SK-N-MC (cell line): ENCODE data around the gene CYFIP1.

Source experiments
- DNase-seq: peaks from one replicate; pipeline ENCODE4 v3.0.0-alpha.2; 2011; ENCODE audit warnings: low read depth, low spot score
- H3K27ac ChIP-seq: fragments of 200-600 bp; sonication (generic); 2 replicates; pipeline ENCODE4 v1.5.1; 2016; ENCODE audit warnings: mixed run types
- H3K36me3 ChIP-seq: fragments of 200-600 bp; sonication (generic); 2 replicates; pipeline ENCODE4 v1.6.1; 2017; ENCODE audit warnings: antibody characterized with exemption, low read length, mixed read lengths; ENCODE audit not compliant: insufficient read depth
- H3K4me3 ChIP-seq: fragments of 200-600 bp; sonication (generic); 2 replicates; pipeline ENCODE4 v1.5.1; 2016
- H3K9ac ChIP-seq: fragments of 200-600 bp; sonication (generic); 2 replicates; pipeline ENCODE4 v1.8.0; 2017; ENCODE audit warnings: mixed run types, mixed read lengths; ENCODE audit not compliant: insufficient read length
- H3K9me3 ChIP-seq: fragments of 200-600 bp; sonication (generic); 2 replicates; pipeline ENCODE4 v1.6.1; 2017; ENCODE audit warnings: low read depth, mild to moderate bottlenecking, antibody characterized with exemption, low read length, moderate library complexity, mixed read lengths
- EZH2 ChIP-seq: fragments of 200-600 bp; sonication (generic); IDR thresholded peaks from one replicate; pipeline ENCODE4 v1.6.1; 2017; ENCODE audit warnings: antibody characterized with exemption
- FOXP2 ChIP-seq: optimal IDR thresholded peaks from 2 replicates; pipeline ENCODE3; 2011; ENCODE audit warnings: mild to moderate bottlenecking, moderate library complexity; ENCODE audit not compliant: insufficient read depth; ENCODE audit errors: extremely low read length, control extremely low read depth
- POLR2AphosphoS5 ChIP-seq: IDR thresholded peaks from 2 replicates; pipeline ENCODE4 v1.6.1; 2012; ENCODE audit warnings: mild to moderate bottlenecking, low read depth, low read length, borderline replicate concordance

The CYFIP1 gene

DNA sequence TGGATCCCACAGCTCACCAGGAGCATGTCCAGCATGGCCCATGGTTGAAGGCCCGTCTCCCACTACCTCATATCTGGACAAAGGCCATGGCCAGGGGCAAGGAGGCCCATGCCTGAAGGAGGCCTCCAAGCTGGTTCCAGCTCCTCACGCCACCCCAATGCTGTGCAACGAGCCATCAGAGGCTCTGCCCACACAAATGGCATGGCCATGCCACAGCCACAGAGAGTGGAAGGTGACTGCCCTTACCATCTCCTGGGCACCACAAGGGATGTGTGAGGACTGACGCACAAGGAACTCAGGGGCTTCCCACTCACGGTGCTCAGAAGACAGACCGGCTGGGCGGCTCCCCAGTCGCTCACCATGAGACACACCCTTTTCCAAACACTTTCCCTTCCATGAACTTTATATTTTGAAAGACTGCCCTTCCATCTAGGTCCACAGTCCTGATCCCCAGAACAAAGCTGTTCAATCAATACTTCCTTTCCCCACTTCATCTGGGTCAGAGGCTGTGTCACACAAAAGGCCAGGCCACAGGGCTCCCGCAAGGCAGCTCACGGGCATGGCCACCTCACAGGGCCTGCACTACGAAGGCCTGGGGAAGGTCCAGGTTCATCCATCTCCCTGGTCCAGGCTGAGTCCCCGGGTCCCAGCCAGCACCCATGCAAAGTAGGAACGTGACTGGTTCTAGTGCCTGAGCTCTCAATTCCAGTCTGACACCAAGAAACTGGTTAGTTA, 66.4 kb downstream of the CYFIP1 start:
- Histone ChIP-seq H3K27ac (no peak overlapping the region), H3K9me3 (no peaks in the 10 kb centered on the region), H3K36me3 (peaks cover 38% of the 10 kb centered on the region), H3K4me3 (no peak overlapping the region), H3K9ac (no peak overlapping the region)
- no peak for DNase-seq
- TF ChIP-seq POLR2AphosphoS5 (no peak), EZH2 (no peak), FOXP2 (no peak)

DNA sequence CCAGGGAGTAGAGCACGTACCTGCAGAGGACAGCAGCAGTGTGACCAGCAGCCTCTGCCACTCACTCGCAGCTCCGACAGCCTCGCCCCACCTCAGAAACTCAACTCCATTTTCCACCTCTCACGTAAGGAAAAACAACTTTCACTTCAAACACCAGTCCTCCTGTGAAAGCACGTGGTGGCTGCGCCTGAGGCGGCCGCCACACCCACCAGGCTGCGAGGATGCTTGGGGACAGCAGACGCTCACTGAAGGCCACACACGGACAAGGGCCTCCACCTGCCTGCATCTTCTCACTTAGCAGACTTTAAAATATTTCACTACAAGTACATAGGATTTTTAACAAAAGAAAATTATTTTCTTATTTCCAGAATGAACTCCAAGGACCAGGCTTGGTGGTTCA, 67.9 kb downstream of the CYFIP1 start:
- H3K27ac ChIP-seq: no peak overlapping the region
- TF ChIP-seq EZH2 (no peak), POLR2AphosphoS5 (no peak), FOXP2 (no peak)
- H3K4me3 ChIP-seq: no peak overlapping the region
- H3K36me3 ChIP-seq: peaks cover 40% of the 10 kb centered on the region
- no peak overlapping the region for H3K9ac ChIP-seq
- no peak for DNase-seq
- no peaks in the 10 kb centered on the region for H3K9me3 ChIP-seq

DNA sequence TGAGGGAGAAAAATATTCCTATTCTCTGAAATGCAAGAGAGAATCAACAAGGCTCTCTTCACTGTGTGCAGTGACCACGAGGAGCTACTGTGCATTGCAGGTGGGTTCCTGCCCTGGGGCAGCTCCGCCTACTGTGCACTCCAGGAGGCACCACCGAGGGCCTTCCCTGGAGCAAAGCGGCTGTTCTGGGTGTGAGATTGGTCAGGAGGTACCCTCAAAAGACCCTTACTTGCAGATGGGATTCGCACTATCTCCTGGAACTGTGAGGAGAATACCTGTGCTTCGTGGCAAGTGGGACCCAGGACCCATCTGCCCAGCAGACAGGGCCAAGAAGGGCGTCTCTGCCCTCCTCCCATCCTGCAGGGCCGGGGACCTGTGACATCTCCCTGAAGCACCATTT, 68.9 kb downstream of the CYFIP1 start:
- TF ChIP-seq FOXP2 (no peak), POLR2AphosphoS5 (no peak), EZH2 (no peak)
- no peaks in the 10 kb centered on the region for H3K9me3 ChIP-seq
- DNase-seq: no peak
- peaks cover 38% of the 10 kb centered on the region for H3K36me3 ChIP-seq
- no peak overlapping the region for H3K4me3 ChIP-seq
- H3K27ac ChIP-seq: no peak overlapping the region
- no peak overlapping the region for H3K9ac ChIP-seq

DNA sequence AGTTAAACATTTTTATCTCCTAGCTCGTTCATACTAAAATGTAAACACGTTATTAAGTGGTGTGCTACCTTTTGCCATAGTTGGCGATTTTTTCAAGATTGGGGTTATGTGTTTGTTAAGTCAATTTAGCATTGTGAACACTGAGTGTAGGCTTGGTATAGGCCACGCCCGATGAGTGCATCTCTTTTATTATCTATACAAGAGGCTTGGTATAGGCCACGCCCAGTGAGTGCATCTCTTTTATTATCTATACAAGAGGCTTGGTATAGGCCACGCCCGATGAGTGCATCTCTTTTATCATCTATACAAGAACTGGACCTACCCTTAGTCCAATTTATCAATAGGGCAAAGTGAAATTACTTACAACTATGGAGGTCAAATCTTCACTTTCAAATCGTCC, 71.3 kb downstream of the CYFIP1 start:
- no peaks in the 10 kb centered on the region for H3K9me3 ChIP-seq

DNA sequence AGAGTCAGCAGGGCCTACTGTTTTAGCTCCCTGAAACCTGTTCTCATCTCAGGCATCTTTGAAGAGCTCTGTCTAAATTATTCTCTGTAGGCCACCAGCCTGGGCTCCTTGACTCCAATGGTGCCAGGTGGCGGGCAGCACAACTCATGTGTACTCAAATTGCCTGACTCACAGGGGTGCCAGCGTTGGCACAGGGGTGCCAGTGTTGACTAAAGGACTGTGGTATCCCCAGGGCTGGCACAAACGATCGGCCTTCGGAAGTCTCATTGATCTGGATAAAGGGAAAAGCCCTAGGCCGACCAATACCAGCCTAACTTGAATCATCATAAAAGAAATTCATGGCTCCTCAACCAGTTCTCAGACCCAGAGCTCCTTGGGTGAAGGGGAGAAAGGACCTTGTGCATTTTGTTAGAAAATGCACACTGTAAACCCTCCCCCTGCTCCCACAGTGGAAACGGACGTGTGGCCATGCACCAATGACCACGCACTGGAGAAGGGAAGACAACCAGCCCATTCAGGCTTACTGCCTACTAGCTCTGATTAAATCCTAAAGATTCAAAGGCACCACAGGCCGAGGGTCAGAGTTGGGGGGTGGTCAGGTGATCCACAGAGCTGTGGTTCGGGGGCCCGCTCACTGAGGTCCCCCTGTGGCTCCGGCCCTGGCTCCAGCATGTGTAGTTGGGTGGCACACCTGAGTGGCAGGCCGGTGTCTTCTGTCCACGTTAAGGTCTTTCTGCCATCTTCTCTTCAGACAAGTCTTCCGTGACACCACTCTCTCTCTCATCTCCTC, 72.8 kb downstream of the CYFIP1 start:
- H3K4me3 ChIP-seq: no peak overlapping the region
- H3K9me3 ChIP-seq: no peaks in the 10 kb centered on the region
- TF ChIP-seq EZH2 (no peak), POLR2AphosphoS5 (no peak), FOXP2 (no peak)
- no peak overlapping the region for H3K9ac ChIP-seq
- peaks cover 40% of the 10 kb centered on the region for H3K36me3 ChIP-seq
- H3K27ac ChIP-seq: no peak overlapping the region
- DNase-seq: no peak

More for the DNA sequence above, 71.3 kb downstream of the CYFIP1 start:
- no peak overlapping the region for H3K9ac ChIP-seq
- no peak overlapping the region for H3K27ac ChIP-seq
- peaks cover 37% of the 10 kb centered on the region for H3K36me3 ChIP-seq
- no peak overlapping the region for H3K4me3 ChIP-seq
- no peak for TF ChIP-seq POLR2AphosphoS5
- no peak for DNase-seq

DNA sequence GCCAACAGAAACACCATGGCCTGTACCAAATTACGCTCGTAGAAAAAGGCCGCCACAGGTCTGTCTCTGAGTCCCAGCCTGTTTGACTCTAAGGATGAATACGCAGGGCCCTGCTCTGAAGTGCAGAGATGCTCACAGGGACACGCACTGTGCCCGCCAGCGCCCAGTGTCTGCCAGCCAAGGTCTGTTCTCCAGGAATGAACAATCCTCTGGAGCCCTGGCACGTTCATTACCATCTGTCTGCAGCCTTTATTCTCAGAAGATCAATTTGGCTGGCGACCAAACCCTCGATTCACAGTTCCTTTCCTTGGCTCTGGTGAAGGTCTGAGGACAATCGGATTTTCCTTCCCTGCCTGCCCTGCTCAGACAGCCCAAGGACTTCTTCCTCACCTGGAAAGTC, 75.4 kb downstream of the CYFIP1 start:
- DNase-seq: no peak
- Histone ChIP-seq H3K9me3 (no peaks in the 10 kb centered on the region), H3K4me3 (no peak overlapping the region), H3K27ac (no peak overlapping the region), H3K36me3 (peaks cover 23% of the 10 kb centered on the region), H3K9ac (no peak overlapping the region)
- no peak for TF ChIP-seq FOXP2
- TF ChIP-seq POLR2AphosphoS5: no peak
- TF ChIP-seq EZH2: no peak

DNA sequence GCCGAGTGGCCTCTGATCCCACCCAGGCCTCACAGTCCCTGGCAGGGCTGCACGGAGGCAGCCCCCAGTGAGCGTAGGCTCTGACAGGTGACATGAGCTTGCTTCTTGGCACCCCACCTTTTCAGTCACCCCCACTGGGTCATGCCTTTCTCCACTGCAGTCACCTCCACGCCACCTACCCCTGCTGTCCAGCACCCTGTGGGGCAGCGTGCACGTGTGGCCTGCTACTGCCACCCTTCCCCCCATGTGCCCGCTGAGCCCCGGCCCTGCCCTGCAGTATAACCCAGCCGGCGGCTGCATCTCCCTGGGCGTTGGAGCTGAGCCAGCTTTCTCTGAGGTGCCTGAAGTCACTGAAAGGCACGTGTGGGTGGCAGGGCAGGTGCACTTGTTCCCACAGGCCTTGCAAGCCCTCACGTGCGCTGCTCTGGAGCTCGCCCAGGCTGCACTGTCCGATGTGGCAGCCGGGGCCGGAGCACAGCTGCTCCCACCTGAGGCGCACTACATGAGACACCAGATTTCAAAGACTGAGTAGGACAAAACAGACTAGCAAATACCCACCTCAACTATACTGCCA, 76.1 kb downstream of the CYFIP1 start:
- H3K27ac ChIP-seq: no peak overlapping the region
- no peaks in the 10 kb centered on the region for H3K9me3 ChIP-seq
- peaks cover 20% of the 10 kb centered on the region; the same call in 1 of the 2 replicates for H3K36me3 ChIP-seq
- no peak for DNase-seq
- H3K9ac ChIP-seq: no peak overlapping the region
- H3K4me3 ChIP-seq: no peak overlapping the region
- TF ChIP-seq FOXP2: no peak
- TF ChIP-seq POLR2AphosphoS5: no peak
- TF ChIP-seq EZH2: no peak

DNA sequence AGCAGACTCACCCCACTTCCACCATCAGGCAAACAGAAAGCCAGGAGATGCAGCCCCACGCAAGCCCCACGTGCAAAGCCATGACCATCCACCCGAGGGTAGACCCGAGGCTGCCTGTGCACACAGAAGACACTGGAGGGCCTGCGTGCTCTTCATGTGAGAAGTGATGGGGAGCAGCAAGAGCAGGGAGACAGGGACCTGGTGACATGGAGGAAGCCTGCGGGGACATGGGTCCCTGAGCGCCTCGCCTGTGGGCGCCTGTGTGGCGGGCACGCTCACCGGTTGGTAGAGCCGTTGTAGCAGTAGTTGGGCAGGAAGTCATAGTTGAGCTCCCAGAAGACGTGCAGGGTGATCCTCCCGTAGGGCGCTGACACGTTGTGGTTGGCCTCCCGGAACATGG, 76.7 kb downstream of the CYFIP1 start:
- DNase-seq: no peak
- no peak overlapping the region for H3K9ac ChIP-seq

More for the DNA sequence above, 76.7 kb downstream of the CYFIP1 start:
- H3K4me3 ChIP-seq: no peak overlapping the region
- TF ChIP-seq EZH2 (no peak), FOXP2 (no peak), POLR2AphosphoS5 (no peak)
- H3K9me3 ChIP-seq: no peaks in the 10 kb centered on the region
- peaks cover 15% of the 10 kb centered on the region; the same call in 1 of the 2 replicates for H3K36me3 ChIP-seq
- no peak overlapping the region for H3K27ac ChIP-seq
